ENCODE results near the gene ITGB4. TPM values are rescaled to one million over a fixed set of nuclear protein-coding genes. Genes with fewer than 3 reads are reported as not detected.

ITGB4 gene
- total RNA-seq, 1 experiment from 2014 or later = 568 TPM

DNA sequence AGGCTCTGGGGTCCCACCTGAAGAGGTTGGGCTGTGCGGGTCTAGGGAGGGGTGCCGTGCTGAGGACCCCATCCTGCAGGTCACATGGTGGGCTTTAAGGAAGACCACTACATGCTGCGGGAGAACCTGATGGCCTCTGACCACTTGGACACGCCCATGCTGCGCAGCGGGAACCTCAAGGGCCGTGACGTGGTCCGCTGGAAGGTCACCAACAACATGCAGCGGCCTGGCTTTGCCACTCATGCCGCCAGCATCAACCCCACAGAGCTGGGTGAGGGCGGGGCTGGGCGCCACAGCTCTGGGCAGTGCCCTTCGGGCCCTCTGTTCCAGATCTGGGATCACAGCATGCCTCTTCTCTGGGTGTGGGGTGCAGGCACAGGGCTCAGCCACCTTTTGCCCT, 18.5 kb downstream of the ITGB4 start:
- Histone ChIP-seq H4K20me1 (ENCODE audit: insufficient read depth) (no peaks in the 10 kb centered on the region), H3K4me3 (replicated peaks in 1 of 2; ENCODE audit: low read depth in 1 of 2, low read length in 2 of 2) (no peak overlapping the region), H3K4me1 (ENCODE audit: control insufficient read depth in 1 of 2, insufficient read depth in 2 of 2, low read length in 2 of 2) (no peaks in the 10 kb centered on the region), H3K9me2 (ENCODE audit: insufficient read depth) (no peaks in the 10 kb centered on the region), H2AFZ (ENCODE audit: low read depth, low read length, poor library complexity, severe bottlenecking) (no peak overlapping the region), H3K27ac (ENCODE audit: low read depth, low read length) (no peak overlapping the region), H3K27me3 (ENCODE audit: insufficient read depth, low read length) (no peaks in the 10 kb centered on the region), H3K36me3 (ENCODE audit: control insufficient read depth in 1 of 2, insufficient read depth in 2 of 2, low read length in 2 of 2) (peaks cover 35 to 81% of the 10 kb centered on the region in 2 experiments), H3K79me2 (ENCODE audit: insufficient read depth, low read length) (no peaks in the 10 kb centered on the region; the same call in 1 of the 2 replicates), H3K4me2 (ENCODE audit: low read length) (no peak overlapping the region), H3K9me3 (ENCODE audit: control insufficient read depth in 1 of 2, insufficient read depth in 1 of 2, low read depth in 1 of 2, low read length in 2 of 2) (no peaks in the 10 kb centered on the region), H3K9ac (ENCODE audit: low read length) (no peak overlapping the region)
- no TSS peak for BruUV-seq (replicated peaks)
- intact Hi-C loops (cut with micrococcal nuclease) = loop anchor here (10.0 kb wide), 1 partner anchor 225 kb away; the partner anchor contains the start of genes CASKIN2 and TSEN54
- DNase-seq (ENCODE audit: low read depth, low spot score) (no peak), ATAC-seq (no peak)
- ChIA-PET CTCF (no interaction called here), RAD21 (ENCODE audit: low non-redundant PET in 1 of 2, low total read pairs in 2 of 2, uncharacterized antibody in 2 of 2, unreplicated experiment in 2 of 2) (no interaction called here), POLR2A (no interaction called here)
- no peak for TF ChIP-seq CEBPB (IDR thresholded peaks at IDR 0.05; ENCODE audit: low read depth)
- no peak for TF ChIP-seq SRF (IDR thresholded peaks at IDR 0.05; ENCODE audit: low read depth)
- TF ChIP-seq YY1 (IDR thresholded peaks at IDR 0.05; ENCODE audit: extremely low read depth, insufficient replicate concordance, low read depth, low read length) = no peak
- TF ChIP-seq FOSL1 (IDR thresholded peaks at IDR 0.05; ENCODE audit: low read depth) = no peak
- no peak for TF ChIP-seq POLR2AphosphoS5 (IDR thresholded peaks at IDR 0.05; ENCODE audit: low read depth, low read length)
- TF ChIP-seq SIN3A (IDR thresholded peaks at IDR 0.05; ENCODE audit: low read depth) = no peak
- TF ChIP-seq ZFX (IDR thresholded peaks at IDR 0.05) = no peak
- TF ChIP-seq, protein P1, sequence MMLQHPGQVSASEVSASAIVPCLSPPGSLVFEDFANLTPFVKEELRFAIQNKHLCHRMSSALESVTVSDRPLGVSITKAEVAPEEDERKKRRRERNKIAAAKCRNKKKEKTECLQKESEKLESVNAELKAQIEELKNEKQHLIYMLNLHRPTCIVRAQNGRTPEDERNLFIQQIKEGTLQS (IDR thresholded peaks at IDR 0.05) = no peak
- TF ChIP-seq REST (IDR thresholded peaks at IDR 0.05; ENCODE audit: low read depth) = no peak
- TF ChIP-seq EGR1 (IDR thresholded peaks at IDR 0.05; ENCODE audit: low read depth) = no peak
- TF ChIP-seq CTCF (IDR thresholded peaks at IDR 0.05 in 2 of 3, conservative IDR thresholded peaks at IDR 0.05 in 1 of 3; ENCODE audit: borderline replicate concordance in 1 of 3, insufficient read depth in 1 of 3, low read depth in 2 of 3, low read length in 2 of 3) = no peak
